Gastrocnemius medialis (tissue), 4 donors: ENCODE data around the gene QPRT. TPM values are rescaled to one million over a fixed set of nuclear protein-coding genes. Genes with fewer than 3 reads are reported as not detected.
"Not testable (repeated sequence)": the region's sequence is repeated elsewhere in the genome, so short reads cannot be mapped to it uniquely, and the experiment has no call there.

Experiments used
- ATAC-seq, 2 donors: fragments of 150-250 bp; one replicate each; pipeline ENCODE4 v1.9.1; 2016
- DNase-seq, 2 donors: peaks; one replicate each; pipeline ENCODE4 v3.0.0-alpha.2; 2019
- H3K27ac ChIP-seq, 4 donors: fragments of 200-600 bp; sonication (generic); 1 replicate in 1 of 4; 2 replicates in 3 of 4; pipeline ENCODE4 v1.5.1; 2016 to 2018; ENCODE audit warnings: mild to moderate bottlenecking in 2 of 4, moderate library complexity in 1 of 4
- H3K27me3 ChIP-seq, 3 donors: fragments of 200-600 bp; sonication (generic) in 2 of 3; 1 replicate in 1 of 3; 2 replicates in 2 of 3; pipeline versions ENCODE4 v1.5.1 to v1.6.0; 2016 to 2019; ENCODE audit warnings: mild to moderate bottlenecking in 1 of 3, moderate library complexity in 1 of 3
- H3K36me3 ChIP-seq, 2 donors: fragments of 200-600 bp; sonication (generic) in 1 of 2; one replicate each; pipeline ENCODE4 v1.5.1; 2017 to 2018
- H3K4me1 ChIP-seq, 2 donors: fragments of 200-600 bp; sonication (generic) in 1 of 2; one replicate each; pipeline ENCODE4 v1.5.1; 2016 to 2017; ENCODE audit warnings: mild to moderate bottlenecking in 2 of 2
- H3K4me3 ChIP-seq, 4 donors: fragments of 200-600 bp; sonication (generic) in 3 of 4; 1 replicate in 1 of 4; 2 replicates in 3 of 4; pipeline ENCODE4 v1.5.1; 2016 to 2019; ENCODE audit warnings: mild to moderate bottlenecking in 2 of 4
- H3K9me3 ChIP-seq, 3 donors: fragments of 200-600 bp; sonication (generic) in 2 of 3; 1 replicate in 1 of 3; 2 replicates in 2 of 3; pipeline ENCODE4 v1.5.1; 2016 to 2019
- CTCF ChIP-seq, 5 experiments: fragments of 450-650 bp in 3 of 5; fragments of 200-600 bp in 2 of 5; sonication (generic) in 2 of 5; IDR thresholded peaks in 4 of 5; conservative IDR thresholded peaks in 1 of 5; 1 replicate in 4 of 5; 2 replicates in 1 of 5; pipeline ENCODE4 v1.5.1; 2016 to 2019; ENCODE audit warnings: antibody characterized with exemption in 5 of 5, mild to moderate bottlenecking in 3 of 5, moderate library complexity in 3 of 5
- POLR2A ChIP-seq, 2 donors: fragments of 450-650 bp; IDR thresholded peaks; one replicate each; pipeline ENCODE4 v1.6.1; 2017; ENCODE audit warnings: antibody characterized with exemption in 2 of 2, mild to moderate bottlenecking in 2 of 2, moderate library complexity in 2 of 2
- in situ Hi-C, 4 donors: fragments of 200-750 bp; cut with MboI; loops; one replicate each; pipeline versions ENCODE4 v1.15.0 to v1.8.0; 2017; ENCODE audit warnings: low sequenced_read_pairs in 4 of 4
- intact Hi-C: fragments of 100-400 bp; cut with DNase I; formaldehyde crosslinking; loops from one replicate; pipeline ENCODE4 v1.15.1; 2023; ENCODE audit warnings: low total_unique reads
- total RNA-seq, 4 donors: library from RNA; depleted of rRNA; stranded (reverse); fragments of >200 nt; gene quantifications; one replicate each; pipeline versions ENCODE4 v1.1.0 to v1.2.3, GENCODE V29; 2016

The QPRT gene
- total RNA-seq, 4 donors from 2014 or later, result 0.78 to 2.5 (median 1.5) TPM

- Histone ChIP-seq H3K9me3 (no peaks in the 10 kb centered on the region), H3K4me1 (no peaks in the 10 kb centered on the region), H3K27me3 (no peaks in the 10 kb centered on the region), H3K4me3 (no peak overlapping the region), H3K27ac (no peak overlapping the region), H3K36me3 (no peaks in the 10 kb centered on the region)
- DNase-seq (no peak), ATAC-seq (no peak)
- TF ChIP-seq POLR2A (IDR thresholded peaks at IDR 0.05) (no peak), CTCF (IDR thresholded peaks at IDR 0.05 in 4 of 5, conservative IDR thresholded peaks at IDR 0.05 in 1 of 5) (no peak)
- intact Hi-C loops, result no loop called here
- in situ Hi-C loops, result loop anchor here in 2 of 4 donors (25.0 kb wide), 2 partner anchors 324 to 349 kb away; partner anchors contain the start of genes C16orf92 (in 1 of the 2), DOC2A (in 1 of the 2) and TLCD3B (in 1 of the 2)
These were observed 9.2 kb downstream of the QPRT start for GRCh38 chr16:29688172-29688571.

GRCh38 chr16:29689490-29690351 is 10.7 kb downstream of the QPRT start:
- DNase-seq, H3K36me3 ChIP-seq, H3K27ac ChIP-seq, H3K9me3 ChIP-seq, H3K4me1 ChIP-seq, intact Hi-C loops, H3K27me3 ChIP-seq, ATAC-seq, H3K4me3 ChIP-seq: not testable (repeated sequence)
- in situ Hi-C loops, result loop anchor here in 3 of 4 donors (10.0 to 25.0 kb wide), 3 partner anchors 155 to 348 kb away; partner anchors contain the start of genes C16orf92 (in 1 of the 3), DOC2A (in 1 of the 3) and TLCD3B (in 1 of the 3)

GRCh38 chr16:29692606-29693005 is 13.6 kb downstream of the QPRT start:
- DNase-seq, intact Hi-C loops, H3K4me3 ChIP-seq, ATAC-seq, H3K36me3 ChIP-seq, H3K9me3 ChIP-seq, H3K4me1 ChIP-seq, H3K27ac ChIP-seq, H3K27me3 ChIP-seq: not testable (repeated sequence)
- in situ Hi-C loops, result loop anchor here in 3 of 4 donors (10.0 to 25.0 kb wide), 3 partner anchors 152 to 345 kb away; partner anchors contain the start of genes C16orf92 (in 1 of the 3), DOC2A (in 1 of the 3) and TLCD3B (in 1 of the 3)

- in situ Hi-C loops (loop anchor here in 3 of 4 donors (10.0 to 25.0 kb wide), 3 partner anchors 150 to 343 kb away; partner anchors contain the start of genes C16orf92 (in 1 of the 3), DOC2A (in 1 of the 3) and TLCD3B (in 1 of the 3)), intact Hi-C loops (no loop called here)
- no peaks in the 10 kb centered on the region for H3K27me3 ChIP-seq
- H3K4me1 ChIP-seq, result peaks cover 3 to 4% of the 10 kb centered on the region in 2 donors
- ATAC-seq, result peak; percentile 74 to 85
- H3K36me3 ChIP-seq, result no peaks in the 10 kb centered on the region
- peak in 1 of 2 donors; percentile 59 for DNase-seq
- peak overlapping the region; percentile 48 to 72 (median 61) for H3K27ac ChIP-seq
- no peaks in the 10 kb centered on the region for H3K9me3 ChIP-seq
- H3K4me3 ChIP-seq, result peak overlapping the region; percentile 5 to 41 (median 26)
- TF ChIP-seq POLR2A (IDR thresholded peaks at IDR 0.05), result no peak
These were observed 15.6 kb downstream of the QPRT start for GRCh38 chr16:29694384-29695195.

- H3K36me3 ChIP-seq, H3K4me1 ChIP-seq, intact Hi-C loops, DNase-seq, H3K27ac ChIP-seq, H3K4me3 ChIP-seq, H3K27me3 ChIP-seq, H3K9me3 ChIP-seq, ATAC-seq: not testable (repeated sequence)
- in situ Hi-C loops, result loop anchor here in 3 of 4 donors (10.0 to 25.0 kb wide), 3 partner anchors 149 to 342 kb away; partner anchors contain the start of genes C16orf92 (in 1 of the 3), DOC2A (in 1 of the 3) and TLCD3B (in 1 of the 3)
These were observed 16.7 kb downstream of the QPRT start for GRCh38 chr16:29695675-29696074.

GRCh38 chr16:29696881-29697331 is 17.9 kb downstream of the QPRT start:
- intact Hi-C loops (no loop called here), in situ Hi-C loops (loop anchor here in 3 of 4 donors (10.0 to 25.0 kb wide), 3 partner anchors 148 to 340 kb away; partner anchors contain the start of genes C16orf92 (in 1 of the 3), DOC2A (in 1 of the 3) and TLCD3B (in 1 of the 3))

More at GRCh38 chr16:29696881-29697331, 17.9 kb downstream of the QPRT start:
- Histone ChIP-seq H3K36me3 (no peaks in the 10 kb centered on the region), H3K9me3 (no peaks in the 10 kb centered on the region), H3K27me3 (no peaks in the 10 kb centered on the region), H3K4me3 (no peak overlapping the region), H3K27ac (no peak overlapping the region), H3K4me1 (peaks cover 3 to 4% of the 10 kb centered on the region in 2 donors)
- TF ChIP-seq POLR2A (IDR thresholded peaks at IDR 0.05) (no peak), CTCF (IDR thresholded peaks at IDR 0.05 in 4 of 5, conservative IDR thresholded peaks at IDR 0.05 in 1 of 5) (no peak)
- ATAC-seq (no peak), DNase-seq (no peak)
